ENCODE data around the gene MPZL1.
"Not testable (repeated sequence)": the region's sequence is repeated elsewhere in the genome, so short reads cannot be mapped to it uniquely, and the experiment has no call there.

Gene MPZL1

GRCh38 chr1:167718914-167719691, 2.7 kb upstream of the MPZL1 start:
- Histone ChIP-seq H3K27ac (ENCODE audit: low read length) (no peak overlapping the region), H3K9me3 (ENCODE audit: control insufficient read depth in 2 of 2, low read length in 2 of 2) (no peaks in the 10 kb centered on the region), H3K27me3 (ENCODE audit: control insufficient read depth in 1 of 2, insufficient read depth in 2 of 2, low read length in 2 of 2) (no peaks in the 10 kb centered on the region), H3K36me3 (ENCODE audit: control insufficient read depth in 2 of 2, insufficient read depth in 2 of 2, low read length in 2 of 2) (no peaks in the 10 kb centered on the region), H3K4me3 (ENCODE audit: low read length in 2 of 2) (no peak overlapping the region), H3K4me1 (ENCODE audit: control insufficient read depth, insufficient read depth, low read length) (peaks cover 8% of the 10 kb centered on the region), H3K9ac (ENCODE audit: low read length in 2 of 2) (no peak overlapping the region)

GRCh38 chr1:167719715-167720421, 1.9 kb upstream of the MPZL1 start:
- H3K27ac ChIP-seq (ENCODE audit: low read length); H3K4me3 ChIP-seq (ENCODE audit: low read length in 2 of 2); H3K9ac ChIP-seq (ENCODE audit: low read length in 2 of 2); H3K27me3 ChIP-seq (ENCODE audit: control insufficient read depth in 1 of 2, insufficient read depth in 2 of 2, low read length in 2 of 2); H3K36me3 ChIP-seq (ENCODE audit: control insufficient read depth in 2 of 2, insufficient read depth in 2 of 2, low read length in 2 of 2); H3K9me3 ChIP-seq (ENCODE audit: control insufficient read depth in 2 of 2, low read length in 2 of 2); H3K4me1 ChIP-seq (ENCODE audit: control insufficient read depth, insufficient read depth, low read length): not testable (repeated sequence)

GRCh38 chr1:167720965-167721616, 691 bp upstream of the MPZL1 start:
- H3K9me3 ChIP-seq (ENCODE audit: control insufficient read depth in 2 of 2, low read length in 2 of 2): no peaks in the 10 kb centered on the region
- H3K4me1 ChIP-seq (ENCODE audit: control insufficient read depth, insufficient read depth, low read length): peaks cover 8% of the 10 kb centered on the region
- H3K4me3 ChIP-seq (ENCODE audit: low read length in 2 of 2): peak overlapping the region; percentile 31 to 85
- no peaks in the 10 kb centered on the region for H3K36me3 ChIP-seq (ENCODE audit: control insufficient read depth in 2 of 2, insufficient read depth in 2 of 2, low read length in 2 of 2)
- H3K9ac ChIP-seq (ENCODE audit: low read length in 2 of 2): peak overlapping the region; percentile 73 to 85
- H3K27ac ChIP-seq (ENCODE audit: low read length): peak overlapping the region; percentile 84
- no peaks in the 10 kb centered on the region for H3K27me3 ChIP-seq (ENCODE audit: control insufficient read depth in 1 of 2, insufficient read depth in 2 of 2, low read length in 2 of 2)

- Histone ChIP-seq H3K27ac (ENCODE audit: low read length) (peak overlapping the region; percentile 84), H3K36me3 (ENCODE audit: control insufficient read depth in 2 of 2, insufficient read depth in 2 of 2, low read length in 2 of 2) (no peaks in the 10 kb centered on the region), H3K9ac (ENCODE audit: low read length in 2 of 2) (peak overlapping the region; percentile 73 to 78), H3K4me3 (ENCODE audit: low read length in 2 of 2) (peak overlapping the region; percentile 83 to 85), H3K4me1 (ENCODE audit: control insufficient read depth, insufficient read depth, low read length) (peaks cover 10% of the 10 kb centered on the region), H3K9me3 (ENCODE audit: control insufficient read depth in 2 of 2, low read length in 2 of 2) (no peaks in the 10 kb centered on the region), H3K27me3 (ENCODE audit: control insufficient read depth in 1 of 2, insufficient read depth in 2 of 2, low read length in 2 of 2) (no peaks in the 10 kb centered on the region)
Measured at GRCh38 chr1:167722152-167722869, 529 bp downstream of the MPZL1 start.

- no peaks in the 10 kb centered on the region for H3K36me3 ChIP-seq (ENCODE audit: control insufficient read depth in 2 of 2, insufficient read depth in 2 of 2, low read length in 2 of 2)
- H3K4me3 ChIP-seq (ENCODE audit: low read length in 2 of 2): peak overlapping the region; percentile 83 to 85
- H3K9me3 ChIP-seq (ENCODE audit: control insufficient read depth in 2 of 2, low read length in 2 of 2): no peaks in the 10 kb centered on the region
- H3K27ac ChIP-seq (ENCODE audit: low read length): no peak overlapping the region
- peak overlapping the region in 1 of 2 donors; percentile 73 for H3K9ac ChIP-seq (ENCODE audit: low read length in 2 of 2)
- no peaks in the 10 kb centered on the region for H3K27me3 ChIP-seq (ENCODE audit: control insufficient read depth in 1 of 2, insufficient read depth in 2 of 2, low read length in 2 of 2)
- H3K4me1 ChIP-seq (ENCODE audit: control insufficient read depth, insufficient read depth, low read length): peaks cover 10% of the 10 kb centered on the region
Measured at GRCh38 chr1:167722870-167723251, 1.1 kb downstream of the MPZL1 start.

- H3K4me3 ChIP-seq (ENCODE audit: low read length in 2 of 2): peak overlapping the region; percentile 83 to 85
Measured at GRCh38 chr1:167723707-167724323, 2.0 kb downstream of the MPZL1 start.

GRCh38 chr1:167726008-167726407, 4.2 kb downstream of the MPZL1 start:
- no peak overlapping the region for H3K9ac ChIP-seq (ENCODE audit: low read length in 2 of 2)
- no peaks in the 10 kb centered on the region for H3K9me3 ChIP-seq (ENCODE audit: control insufficient read depth in 2 of 2, low read length in 2 of 2)
- peaks cover 7% of the 10 kb centered on the region for H3K4me1 ChIP-seq (ENCODE audit: control insufficient read depth, insufficient read depth, low read length)
- H3K36me3 ChIP-seq (ENCODE audit: control insufficient read depth in 2 of 2, insufficient read depth in 2 of 2, low read length in 2 of 2): peaks cover 3 to 4% of the 10 kb centered on the region in 2 donors
- H3K27ac ChIP-seq (ENCODE audit: low read length): no peak overlapping the region
- H3K4me3 ChIP-seq (ENCODE audit: low read length in 2 of 2): no peak overlapping the region
- H3K27me3 ChIP-seq (ENCODE audit: control insufficient read depth in 1 of 2, insufficient read depth in 2 of 2, low read length in 2 of 2): no peaks in the 10 kb centered on the region

More at GRCh38 chr1:167723707-167724323, 2.0 kb downstream of the MPZL1 start:
- no peak overlapping the region for H3K27ac ChIP-seq (ENCODE audit: low read length)
- H3K4me1 ChIP-seq (ENCODE audit: control insufficient read depth, insufficient read depth, low read length): peaks cover 10% of the 10 kb centered on the region
- H3K9ac ChIP-seq (ENCODE audit: low read length in 2 of 2): peak overlapping the region in 1 of 2 donors; percentile 73
- H3K27me3 ChIP-seq (ENCODE audit: control insufficient read depth in 1 of 2, insufficient read depth in 2 of 2, low read length in 2 of 2): no peaks in the 10 kb centered on the region
- H3K36me3 ChIP-seq (ENCODE audit: control insufficient read depth in 2 of 2, insufficient read depth in 2 of 2, low read length in 2 of 2): no peaks in the 10 kb centered on the region
- H3K9me3 ChIP-seq (ENCODE audit: control insufficient read depth in 2 of 2, low read length in 2 of 2): no peaks in the 10 kb centered on the region

- Histone ChIP-seq H3K4me1 (ENCODE audit: control insufficient read depth, insufficient read depth, low read length) (peaks cover 2% of the 10 kb centered on the region), H3K9me3 (ENCODE audit: control insufficient read depth in 2 of 2, low read length in 2 of 2) (no peaks in the 10 kb centered on the region), H3K9ac (ENCODE audit: low read length in 2 of 2) (no peak overlapping the region), H3K27me3 (ENCODE audit: control insufficient read depth in 1 of 2, insufficient read depth in 2 of 2, low read length in 2 of 2) (no peaks in the 10 kb centered on the region), H3K4me3 (ENCODE audit: low read length in 2 of 2) (no peak overlapping the region), H3K36me3 (ENCODE audit: control insufficient read depth in 2 of 2, insufficient read depth in 2 of 2, low read length in 2 of 2) (peaks cover 3 to 4% of the 10 kb centered on the region in 2 donors), H3K27ac (ENCODE audit: low read length) (no peak overlapping the region)
Measured at GRCh38 chr1:167728818-167729410, 7.1 kb downstream of the MPZL1 start.

- no peak overlapping the region for H3K9ac ChIP-seq (ENCODE audit: low read length in 2 of 2)
- no peak overlapping the region for H3K4me3 ChIP-seq (ENCODE audit: low read length in 2 of 2)
Measured at GRCh38 chr1:167734227-167734626, 12.4 kb downstream of the MPZL1 start.

GRCh38 chr1:167734841-167735240, 13.1 kb downstream of the MPZL1 start:
- Histone ChIP-seq H3K9me3 (ENCODE audit: control insufficient read depth in 2 of 2, low read length in 2 of 2) (no peaks in the 10 kb centered on the region), H3K36me3 (ENCODE audit: control insufficient read depth in 2 of 2, insufficient read depth in 2 of 2, low read length in 2 of 2) (peaks cover 3 to 4% of the 10 kb centered on the region in 2 donors), H3K27me3 (ENCODE audit: control insufficient read depth in 1 of 2, insufficient read depth in 2 of 2, low read length in 2 of 2) (no peaks in the 10 kb centered on the region), H3K9ac (ENCODE audit: low read length in 2 of 2) (no peak overlapping the region), H3K27ac (ENCODE audit: low read length) (no peak overlapping the region), H3K4me1 (ENCODE audit: control insufficient read depth, insufficient read depth, low read length) (peaks cover 5% of the 10 kb centered on the region), H3K4me3 (ENCODE audit: low read length in 2 of 2) (no peak overlapping the region)

More at GRCh38 chr1:167734227-167734626, 12.4 kb downstream of the MPZL1 start:
- Histone ChIP-seq H3K9me3 (ENCODE audit: control insufficient read depth in 2 of 2, low read length in 2 of 2) (no peaks in the 10 kb centered on the region), H3K4me1 (ENCODE audit: control insufficient read depth, insufficient read depth, low read length) (no peaks in the 10 kb centered on the region), H3K27ac (ENCODE audit: low read length) (no peak overlapping the region), H3K27me3 (ENCODE audit: control insufficient read depth in 1 of 2, insufficient read depth in 2 of 2, low read length in 2 of 2) (no peaks in the 10 kb centered on the region), H3K36me3 (ENCODE audit: control insufficient read depth in 2 of 2, insufficient read depth in 2 of 2, low read length in 2 of 2) (peaks cover 3 to 4% of the 10 kb centered on the region in 2 donors)
